ENCODE results near the gene CPXCR1.
"Not testable (repeated sequence)": the region's sequence is repeated elsewhere in the genome, so short reads cannot be mapped to it uniquely, and the experiment has no call there.

Gene CPXCR1

DNA sequence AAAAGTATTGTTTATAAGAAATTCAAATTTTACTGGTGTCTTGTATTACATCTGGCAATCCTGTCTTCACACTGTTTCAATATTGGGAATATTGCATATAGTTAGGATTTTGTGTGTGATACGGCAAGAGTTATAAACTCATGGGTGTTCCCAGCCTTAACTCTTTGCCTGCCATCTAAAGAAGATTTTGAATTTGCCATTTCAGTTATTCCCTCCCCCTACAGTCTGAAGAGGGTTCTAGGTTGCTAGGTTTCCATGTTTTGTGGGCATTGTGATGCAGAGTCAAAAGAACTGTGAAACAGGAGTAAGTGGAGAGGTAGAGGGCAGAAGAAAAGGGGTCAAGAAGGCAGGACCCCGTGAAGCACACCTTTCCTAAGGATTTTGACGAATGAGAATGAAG, at the start of gene CPXCR1:
CPXCR1 (plus strand) TSS at position 301 of the 400 bp plus-strand sequence. CDS start 6,190 bp downstream, outside the sequence.
- DNase-seq (ENCODE audit: low read depth) = no peak

GRCh38 chrX:88735835-88736234, 11.2 kb upstream of the CPXCR1 start:
- DNase-seq (ENCODE audit: low read depth) = no peak

DNA sequence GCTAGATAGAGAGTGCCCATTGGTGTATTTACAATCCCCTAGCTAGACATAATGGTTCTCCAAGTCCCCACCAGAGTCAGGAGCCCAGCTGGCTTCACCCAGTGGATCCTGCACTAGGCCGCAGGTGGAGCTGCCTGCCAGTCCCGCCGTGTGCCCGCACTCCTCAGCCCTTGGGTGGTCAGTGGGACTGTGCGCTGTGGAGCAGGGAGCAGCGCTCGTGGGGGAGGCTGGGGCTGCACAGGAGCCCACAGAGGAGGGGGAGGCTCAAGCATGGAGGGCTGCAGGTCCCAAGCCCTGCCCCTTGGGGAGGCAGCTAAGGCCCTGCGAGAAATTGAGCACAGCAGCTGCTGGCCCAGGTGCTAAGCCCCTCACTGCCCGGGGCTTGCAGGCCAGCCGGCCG, 810 bp upstream of the CPXCR1 start:
- not testable (repeated sequence) for DNase-seq (ENCODE audit: low read depth)

GRCh38 chrX:88752339-88752738, 5.3 kb downstream of the CPXCR1 start:
- not testable (repeated sequence) for DNase-seq (ENCODE audit: low read depth)

DNA sequence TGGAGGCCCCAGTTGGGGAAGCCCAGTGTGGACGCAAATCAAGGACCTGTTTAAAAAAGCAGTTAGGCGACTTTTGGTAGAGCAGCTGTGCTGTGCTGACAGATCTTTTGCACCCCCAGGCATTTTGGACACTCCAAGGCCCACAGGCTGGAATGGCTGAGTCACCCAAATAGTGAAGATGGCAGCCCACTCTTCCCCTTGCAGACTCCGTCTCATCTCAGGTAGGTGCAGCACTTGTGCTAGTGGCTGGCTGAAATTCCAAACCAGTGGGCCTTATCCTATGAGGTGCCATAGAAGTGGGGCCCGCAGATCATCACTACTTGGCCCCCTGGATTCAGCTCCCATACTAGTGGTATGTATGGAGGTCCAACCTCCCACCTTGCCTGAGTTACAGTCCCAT, 42.8 kb downstream of the CPXCR1 start:
- DNase-seq (ENCODE audit: low read depth) = no peak
